ENCODE measurements around the gene KLK5. TPM values are rescaled to one million over a fixed set of nuclear protein-coding genes. Genes with fewer than 3 reads are reported as not detected.

Gene KLK5
- total and polyA plus RNA-seq, 4 donors: not detected

- Histone ChIP-seq H3K36me3 (ENCODE audit: control insufficient read depth in 4 of 4, insufficient read depth in 3 of 4, low read depth in 1 of 4, low read length in 3 of 4) (no peaks in the 10 kb centered on the region), H3K9ac (ENCODE audit: low read depth in 1 of 2, low read length in 2 of 2) (no peak overlapping the region), H3K4me1 (ENCODE audit: control insufficient read depth in 4 of 4, insufficient read depth in 4 of 4, low read length in 3 of 4) (no peaks in the 10 kb centered on the region), H3K4me3 (ENCODE audit: low read depth in 1 of 3, low read length in 3 of 3) (no peak overlapping the region), H3K9me3 (ENCODE audit: control insufficient read depth in 4 of 4, low read length in 3 of 4) (no peaks in the 10 kb centered on the region), H3K27ac (ENCODE audit: low read depth in 1 of 2, low read length in 2 of 2) (no peak overlapping the region), H3K27me3 (ENCODE audit: control insufficient read depth in 4 of 4, insufficient read depth in 4 of 4, low read length in 3 of 4) (peaks cover 2 to 14% (median 5%) of the 10 kb centered on the region in 4 donors)
- no peak for DNase-seq (ENCODE audit: low spot score)
- TF ChIP-seq ATF3 (IDR thresholded peaks at IDR 0.05): no peak
- TF ChIP-seq EGR1 (IDR thresholded peaks at IDR 0.05; ENCODE audit: low read depth in 2 of 2): no peak
- WGBS: 15% methylated on average over 21 of the region's 21 CpGs
Measured at GRCh38 chr19:50912102-50912599, 40.7 kb downstream of the KLK5 start.

GRCh38 chr19:50911206-50912101 is 41.4 kb downstream of the KLK5 start, which contains the start of gene KLK4:
KLK4 (minus strand) TSS chr19:50911395; CDS start chr19:50910738, 657 bp downstream.
- WGBS: 55% methylated on average over 9 of the region's 9 CpGs
- H3K27ac ChIP-seq (ENCODE audit: low read depth in 1 of 2, low read length in 2 of 2): no peak within 1 kb of the TSS
- no peaks in the 10 kb centered on the region for H3K36me3 ChIP-seq (ENCODE audit: control insufficient read depth in 4 of 4, insufficient read depth in 3 of 4, low read depth in 1 of 4, low read length in 3 of 4)
- H3K27me3 ChIP-seq (ENCODE audit: control insufficient read depth in 4 of 4, insufficient read depth in 4 of 4, low read length in 3 of 4): peaks cover 2 to 14% (median 5%) of the 10 kb centered on the region in 4 donors
- H3K4me1 ChIP-seq (ENCODE audit: control insufficient read depth in 4 of 4, insufficient read depth in 4 of 4, low read length in 3 of 4): no peaks in the 10 kb centered on the region
- H3K9ac ChIP-seq (ENCODE audit: low read depth in 1 of 2, low read length in 2 of 2): no peak within 1 kb of the TSS
- no peak for DNase-seq (ENCODE audit: low spot score)
- H3K9me3 ChIP-seq (ENCODE audit: control insufficient read depth in 4 of 4, low read length in 3 of 4): no peaks in the 10 kb centered on the region
- no peak within 1 kb of the TSS for H3K4me3 ChIP-seq (ENCODE audit: low read depth in 1 of 3, low read length in 3 of 3)
- TF ChIP-seq EGR1 (IDR thresholded peaks at IDR 0.05; ENCODE audit: low read depth in 2 of 2) (no peak), CTCF (IDR thresholded peaks at IDR 0.05; ENCODE audit: low read depth, low read length, missing input control) (no peak), ATF3 (IDR thresholded peaks at IDR 0.05) (no peak), FOXA2 (IDR thresholded peaks at IDR 0.05) (no peak), ZBTB33 (IDR thresholded peaks at IDR 0.05) (no peak), GABPA (IDR thresholded peaks at IDR 0.05 in 1 of 2, conservative IDR thresholded peaks at IDR 0.05 in 1 of 2) (no peak), MAX (IDR thresholded peaks at IDR 0.05) (no peak), JUND (IDR thresholded peaks at IDR 0.05) (no peak), RXRA (IDR thresholded peaks at IDR 0.05) (no peak), YY1 (IDR thresholded peaks at IDR 0.05) (no peak), NR2F2 (IDR thresholded peaks at IDR 0.05) (no peak), SP1 (IDR thresholded peaks at IDR 0.05) (no peak), RAD21 (IDR thresholded peaks at IDR 0.05) (no peak), HNF4G (IDR thresholded peaks at IDR 0.05) (no peak), FOXA1 (IDR thresholded peaks at IDR 0.05) (no peak), REST (IDR thresholded peaks at IDR 0.05) (no peak), TAF1 (conservative IDR thresholded peaks at IDR 0.05) (no peak), HNF4A (conservative IDR thresholded peaks at IDR 0.05) (no peak)

Measured in liver (tissue), 9 donors.